Activated T-cell treated with anti-CD3 and anti-CD28 coated beads for 4 hours (primary cell): ENCODE data around the gene GIT1.
A peak's percentile ranks its signal among the peaks of the same experiment; 100 is the strongest.

Experiments used
- DNase-seq: peaks from one replicate; pipeline ENCODE4 v3.0.0-alpha.2; 2020

The GIT1 gene

DNA sequence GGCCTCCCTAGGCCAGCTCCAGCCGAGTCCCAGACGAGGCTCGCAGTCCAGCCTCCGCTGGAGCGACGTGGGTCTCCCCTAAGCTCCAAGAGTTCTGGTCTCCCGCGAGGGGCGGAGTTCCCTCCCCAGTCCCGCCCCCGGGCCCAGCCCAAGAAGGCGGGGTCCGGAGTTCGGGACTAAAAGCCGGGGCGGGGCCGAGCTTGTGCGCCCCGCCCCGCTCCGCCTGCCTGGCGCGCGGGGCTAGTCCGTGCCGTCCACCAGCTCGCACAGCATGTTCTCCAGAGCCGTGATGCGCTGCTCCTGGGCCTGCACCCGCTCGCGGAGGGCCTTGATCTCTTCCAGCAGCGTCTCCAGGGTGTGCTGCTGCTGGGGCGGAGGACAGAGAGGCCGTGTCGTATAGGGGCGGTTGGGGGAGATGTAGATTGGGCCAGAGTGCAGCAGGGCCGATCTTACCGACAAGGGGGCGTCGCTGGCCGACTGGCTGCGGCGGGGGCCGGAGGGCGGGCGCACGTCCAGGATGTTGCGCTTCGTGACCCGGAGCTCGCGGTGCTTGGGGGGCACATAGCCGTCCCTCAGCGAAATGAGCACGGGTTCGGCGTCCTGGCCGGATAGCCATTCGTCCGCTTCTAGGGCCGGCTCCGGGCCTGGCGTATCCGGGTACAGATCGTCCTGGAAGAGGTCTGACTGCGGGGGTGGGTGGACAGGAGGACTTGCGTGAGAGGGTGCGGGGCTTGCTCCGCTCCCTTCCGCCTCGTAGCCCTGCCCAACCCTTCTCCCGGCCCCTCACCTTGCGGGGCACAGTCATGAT lies 26.2 kb upstream of the GIT1 start:
- DNase-seq, result peak; percentile 80

DNA sequence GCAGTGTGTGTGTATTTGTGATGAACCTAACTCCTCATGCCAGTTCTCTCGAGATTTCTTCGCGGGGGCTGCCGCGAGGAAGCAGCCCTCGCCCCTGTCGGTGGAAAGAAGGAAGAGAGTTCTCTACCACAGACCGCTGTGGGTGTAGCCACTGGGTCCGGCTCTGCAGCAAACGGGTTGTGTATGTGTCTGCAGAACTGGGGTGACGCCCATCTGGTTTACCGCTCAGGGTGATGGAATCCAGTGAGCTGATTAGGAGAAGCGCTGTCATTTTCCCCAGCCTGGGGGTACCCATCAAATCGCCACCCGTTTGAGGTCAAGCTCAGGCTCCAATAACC lies 25.6 kb upstream of the GIT1 start:
- DNase-seq, result peak; percentile 36

DNA sequence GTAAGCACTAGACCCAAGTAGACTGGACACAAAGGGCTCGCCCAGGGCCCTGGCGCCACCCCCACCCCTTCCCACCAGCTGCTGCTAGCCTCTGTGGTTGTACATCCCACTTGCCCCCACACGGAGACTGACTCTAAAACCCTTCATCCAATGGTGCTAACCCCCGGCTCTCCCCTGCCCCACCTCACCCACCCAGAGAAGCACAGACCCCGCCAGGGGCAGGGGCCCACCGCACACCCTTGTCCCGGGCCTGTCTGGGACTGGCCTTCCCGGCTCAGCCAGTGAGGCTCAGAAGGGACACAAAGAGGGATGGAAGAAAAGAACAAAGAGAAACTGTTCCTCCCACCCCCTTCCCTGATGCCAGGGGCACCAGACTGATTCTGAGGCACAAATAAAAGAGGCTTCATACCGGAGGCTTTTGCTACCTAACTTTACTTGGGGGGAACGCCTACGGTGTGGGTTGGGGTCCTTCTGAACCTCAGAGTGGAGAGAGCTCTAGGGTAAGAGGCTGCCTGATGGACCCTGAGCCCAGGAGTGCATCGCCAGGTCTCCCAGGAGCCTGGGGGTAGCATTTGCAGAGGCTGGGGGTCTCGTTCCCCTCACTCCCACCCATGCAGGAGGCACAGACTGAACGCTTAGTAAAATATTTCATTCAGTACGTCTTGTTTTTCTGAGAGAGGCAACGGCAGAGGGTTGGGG lies 25.1 kb upstream of the GIT1 start:
- DNase-seq, result no peak

DNA sequence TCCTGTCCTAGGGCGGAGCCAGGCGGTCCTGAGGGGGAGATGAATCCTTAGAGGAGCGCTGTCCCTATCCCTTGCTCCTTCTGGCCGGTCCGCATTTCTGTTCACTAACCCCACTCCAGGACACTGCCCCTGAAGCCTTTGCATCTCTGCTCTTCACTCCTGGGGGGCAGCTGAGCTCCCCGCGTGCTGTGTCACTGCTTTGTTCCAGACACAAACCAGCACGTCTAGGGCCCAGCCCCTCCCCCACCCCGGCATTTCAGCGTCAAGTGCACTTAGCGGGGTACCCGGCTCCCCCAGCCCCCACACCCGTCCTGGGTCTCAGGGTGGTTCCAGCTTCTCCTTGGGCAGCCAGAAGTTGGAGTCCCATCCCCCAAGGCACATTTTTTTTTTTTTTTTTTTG lies 24.4 kb upstream of the GIT1 start:
- DNase-seq, result no peak

DNA sequence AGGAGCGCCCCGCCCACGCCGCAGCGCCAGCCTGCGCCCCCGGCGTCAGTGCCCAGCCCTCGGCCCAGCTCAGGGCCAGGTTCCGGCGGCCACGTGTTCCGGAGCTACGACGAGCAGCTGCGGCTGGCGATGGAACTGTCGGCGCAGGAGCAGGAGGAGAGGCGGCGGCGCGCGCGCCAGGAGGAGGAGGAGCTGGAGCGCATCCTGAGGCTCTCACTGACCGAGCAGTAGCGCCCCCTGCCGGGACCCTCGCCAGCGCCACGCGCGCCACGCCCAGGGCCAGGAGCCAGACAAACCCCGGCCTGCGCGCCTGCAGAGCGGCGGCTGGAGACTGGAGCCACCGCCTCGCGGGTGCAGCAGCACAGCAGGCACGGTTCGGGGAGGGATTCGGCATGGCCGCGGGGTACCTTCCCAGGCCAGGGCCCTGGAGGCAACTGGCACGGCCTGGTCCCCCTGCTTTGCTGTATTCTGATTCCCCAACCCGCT lies 23.9 kb upstream of the GIT1 start:
- DNase-seq, result peak; percentile 87

DNA sequence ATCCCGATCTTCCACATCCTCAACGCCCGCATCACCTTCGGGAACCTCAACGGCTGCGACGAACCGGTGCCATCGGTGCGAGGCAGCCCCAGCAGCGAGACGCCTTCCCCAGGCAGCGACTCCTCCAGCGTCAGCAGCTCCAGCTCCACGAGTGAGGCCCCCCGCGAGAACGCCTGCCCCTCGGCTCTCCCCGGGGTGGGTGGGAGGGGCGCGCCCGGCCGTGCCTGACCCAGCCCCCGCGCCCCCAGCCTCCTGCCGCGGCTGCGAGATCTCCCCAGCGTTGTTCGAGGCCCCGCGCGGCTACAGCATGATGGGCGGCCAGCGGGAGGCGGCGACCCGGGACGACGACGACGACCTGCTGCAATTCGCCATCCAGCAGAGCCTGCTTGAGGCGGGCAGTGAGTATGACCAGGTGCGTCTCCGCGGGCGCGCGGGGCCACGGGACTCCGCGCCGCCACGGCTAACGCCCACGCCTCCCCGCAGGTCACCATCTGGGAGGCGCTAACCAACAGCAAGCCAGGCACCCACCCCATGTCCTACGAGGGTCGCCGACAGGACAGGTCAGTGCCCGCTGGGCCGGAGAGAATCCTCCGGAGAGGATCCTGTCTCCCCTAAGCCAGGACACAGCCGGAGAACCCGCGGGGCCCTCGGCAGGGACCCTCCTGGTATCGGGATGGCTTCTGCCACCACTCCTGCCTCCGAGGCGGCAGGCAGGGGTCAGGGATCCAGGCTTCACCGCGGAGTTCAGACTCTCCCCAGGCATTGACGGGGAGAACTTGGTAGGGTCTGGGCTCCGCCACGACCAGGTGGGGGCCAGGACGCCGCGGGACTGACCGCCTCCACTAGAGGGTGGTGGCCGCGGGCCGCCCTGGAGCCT lies 23.2 kb upstream of the GIT1 start:
- no peak for DNase-seq

DNA sequence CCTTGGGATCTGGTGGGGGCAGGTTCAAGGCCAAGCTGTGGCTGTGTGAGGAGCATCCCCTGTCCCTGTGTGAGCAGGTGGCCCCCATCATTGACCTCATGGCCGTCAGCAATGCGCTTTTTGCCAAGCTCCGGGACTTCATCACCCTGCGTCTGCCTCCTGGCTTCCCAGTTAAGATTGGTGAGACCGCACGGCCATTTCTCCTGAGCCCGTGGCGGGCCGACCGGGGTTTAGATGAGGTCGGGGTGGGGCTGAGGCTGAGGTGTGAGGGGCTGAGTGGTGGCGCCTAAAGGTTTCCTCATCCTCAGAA lies 22.6 kb upstream of the GIT1 start:
- no peak for DNase-seq

DNA sequence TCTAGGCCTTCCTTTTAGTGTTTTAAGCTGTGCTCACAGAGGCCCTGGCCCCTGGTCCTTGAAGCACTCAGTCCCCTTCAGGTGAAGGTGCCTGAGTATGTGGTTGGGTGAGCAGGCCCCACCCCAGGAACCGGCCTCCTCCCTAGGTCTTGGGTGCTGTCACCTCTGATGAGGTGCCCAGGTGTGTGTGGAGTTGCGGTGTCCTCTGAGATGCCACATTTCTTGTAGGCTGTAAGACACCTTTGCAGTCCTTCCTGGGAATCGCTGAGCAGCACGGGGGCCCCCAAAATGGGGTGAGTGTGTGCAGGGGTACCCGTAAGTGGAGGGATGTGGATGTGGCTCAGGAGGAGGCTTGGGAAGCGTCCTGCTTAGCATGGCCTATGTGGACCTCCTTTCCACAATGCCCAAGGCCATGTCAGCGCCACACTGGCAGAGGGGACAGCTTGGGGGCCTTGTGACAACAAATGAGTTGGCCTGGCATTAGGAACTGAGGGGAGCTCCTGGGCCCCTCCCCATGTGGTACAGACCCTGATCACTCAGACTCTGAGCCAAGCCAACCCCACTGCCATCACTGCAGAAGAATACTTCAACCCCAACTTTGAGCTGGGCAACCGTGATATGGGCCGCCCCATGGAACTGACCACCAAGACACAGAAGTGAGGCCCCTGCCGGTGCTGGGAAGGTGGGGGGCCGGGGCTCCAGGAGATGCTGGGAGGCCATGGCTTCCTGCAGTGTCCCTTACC lies 22.1 kb upstream of the GIT1 start:
- no peak for DNase-seq

DNA sequence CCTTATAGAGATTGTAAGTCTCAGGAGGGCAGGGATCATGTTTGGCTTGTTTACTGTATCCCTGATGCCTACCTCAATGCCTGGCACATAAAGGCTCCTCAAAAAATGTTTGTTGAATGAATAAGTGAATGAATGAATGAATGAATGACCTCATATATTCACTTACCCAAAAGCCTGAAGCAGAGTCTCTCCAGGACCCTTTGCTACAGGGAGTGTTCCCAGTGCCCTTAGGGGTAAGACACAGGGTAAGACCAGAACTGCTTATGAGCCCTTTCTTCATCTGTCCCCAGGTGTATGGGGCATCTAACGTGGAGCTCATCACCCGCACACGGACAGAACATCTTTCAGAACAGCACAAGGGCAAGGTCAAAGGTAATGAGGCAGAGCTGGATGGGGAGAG lies 20.9 kb upstream of the GIT1 start:
- no peak for DNase-seq

DNA sequence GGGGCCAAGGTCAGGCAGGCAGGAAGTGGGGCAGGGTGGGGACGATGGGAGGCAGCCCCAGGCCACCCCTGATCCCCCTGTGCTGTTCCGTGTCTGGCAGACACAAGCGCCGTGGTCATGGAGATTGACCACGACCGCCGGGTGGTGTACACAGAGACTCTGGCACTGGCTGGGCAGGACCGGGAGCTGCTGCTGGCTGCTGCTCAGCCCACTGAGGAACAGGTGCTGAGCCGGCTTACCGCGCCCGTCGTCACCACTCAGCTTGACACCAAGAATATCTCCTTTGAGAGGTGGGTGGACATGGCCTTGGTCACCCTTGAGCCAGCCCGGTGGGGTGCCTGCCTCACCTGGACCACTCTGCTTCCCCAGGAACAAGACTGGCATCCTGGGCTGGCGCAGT lies 19.5 kb upstream of the GIT1 start:
- DNase-seq, result no peak

DNA sequence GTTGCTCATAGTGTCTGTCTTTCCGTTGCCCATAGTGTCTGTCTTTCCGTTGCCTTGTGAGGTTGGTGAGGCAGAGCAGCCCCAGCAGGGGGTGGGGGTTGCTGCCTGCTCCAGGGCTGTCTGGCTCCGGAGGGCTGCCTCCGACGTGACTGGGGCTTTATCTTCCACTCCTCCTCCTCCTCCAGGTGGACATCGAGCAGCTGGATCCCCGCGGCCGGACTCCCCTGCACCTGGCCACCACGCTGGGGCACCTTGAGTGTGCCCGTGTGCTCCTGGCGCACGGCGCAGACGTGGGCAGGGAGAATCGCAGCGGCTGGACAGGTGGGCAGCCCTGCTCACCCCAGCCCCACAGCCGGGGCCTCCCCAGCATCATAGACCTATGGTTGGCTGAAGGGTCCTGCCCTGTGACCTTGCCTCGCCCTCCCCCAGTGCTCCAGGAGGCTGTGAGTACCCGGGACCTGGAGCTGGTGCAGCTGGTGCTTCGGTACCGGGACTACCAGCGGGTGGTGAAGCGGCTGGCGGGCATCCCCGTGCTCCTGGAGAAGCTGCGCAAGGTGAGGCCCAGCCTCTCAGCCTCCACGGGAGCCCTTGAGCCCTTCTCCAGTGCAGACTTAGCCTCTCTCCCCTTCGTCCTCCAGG lies 18.2 kb upstream of the GIT1 start:
- no peak for DNase-seq

DNA sequence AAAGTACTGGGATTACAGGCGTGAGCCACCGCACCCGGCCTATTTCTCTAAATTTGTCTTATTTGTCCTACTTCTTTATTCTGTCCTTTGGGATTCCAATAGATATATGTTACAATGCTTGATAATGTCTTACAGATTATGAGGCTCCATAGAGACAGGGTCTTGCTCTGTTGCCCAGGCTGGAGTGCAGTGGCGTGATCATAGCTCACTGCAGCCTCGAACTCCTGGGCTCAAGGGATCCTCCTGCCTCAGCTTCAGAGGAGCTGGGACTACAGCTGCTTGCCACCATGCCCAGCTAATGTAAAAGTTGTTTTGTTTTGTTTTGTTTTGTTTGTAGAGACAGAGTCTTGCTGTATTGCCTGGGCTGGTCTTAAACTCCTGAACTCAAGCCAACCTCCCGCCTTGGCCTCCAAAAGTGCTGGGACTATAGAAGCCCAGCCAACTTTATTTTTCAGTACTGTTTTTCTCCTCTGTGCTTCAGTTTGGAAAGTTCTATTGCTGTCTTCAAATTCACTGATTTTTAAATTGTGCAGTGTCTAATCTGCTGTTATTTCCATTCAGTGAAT lies 13.7 kb upstream of the GIT1 start:
- DNase-seq, result no peak

DNA sequence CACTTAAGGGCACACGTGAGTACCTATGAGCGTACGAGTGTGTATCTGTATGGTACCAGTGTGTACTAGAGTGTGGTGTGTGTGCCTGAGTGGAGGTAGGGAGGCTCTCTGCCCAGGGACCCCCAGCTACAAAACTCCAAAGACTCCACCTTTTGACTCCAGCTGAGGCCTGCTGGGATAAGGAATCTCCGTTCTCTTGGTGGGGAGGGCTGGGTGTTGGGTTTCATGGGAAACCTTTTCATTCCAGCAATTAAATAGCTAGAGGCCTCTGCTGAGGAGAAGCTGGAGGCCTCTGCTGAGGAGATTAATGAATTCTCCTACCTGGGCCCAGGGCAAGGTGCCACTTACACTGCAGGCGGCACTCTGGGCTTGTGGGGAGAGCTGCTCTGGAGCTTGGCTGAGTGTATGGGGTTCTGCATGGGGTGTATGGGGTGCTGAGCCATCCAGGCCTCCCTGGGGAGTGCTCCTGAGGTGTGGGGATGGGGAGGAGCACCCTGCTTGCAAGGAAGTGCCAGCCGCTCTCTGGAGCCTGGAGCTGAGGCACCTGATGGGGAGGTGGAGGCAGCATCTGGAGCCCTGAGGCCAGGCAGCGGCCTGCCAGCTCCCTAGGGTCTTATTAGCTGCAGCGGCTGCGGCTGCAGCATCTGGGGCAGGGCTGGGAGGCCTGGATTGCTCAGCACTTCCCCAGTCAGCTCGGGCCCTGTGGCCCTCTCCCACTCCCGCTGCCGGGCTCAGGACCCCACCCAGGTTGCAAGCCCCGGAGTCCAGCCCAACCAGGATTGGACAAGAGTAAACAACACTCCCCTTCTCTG lies 8.1 kb upstream of the GIT1 start:
- DNase-seq, result no peak

DNA sequence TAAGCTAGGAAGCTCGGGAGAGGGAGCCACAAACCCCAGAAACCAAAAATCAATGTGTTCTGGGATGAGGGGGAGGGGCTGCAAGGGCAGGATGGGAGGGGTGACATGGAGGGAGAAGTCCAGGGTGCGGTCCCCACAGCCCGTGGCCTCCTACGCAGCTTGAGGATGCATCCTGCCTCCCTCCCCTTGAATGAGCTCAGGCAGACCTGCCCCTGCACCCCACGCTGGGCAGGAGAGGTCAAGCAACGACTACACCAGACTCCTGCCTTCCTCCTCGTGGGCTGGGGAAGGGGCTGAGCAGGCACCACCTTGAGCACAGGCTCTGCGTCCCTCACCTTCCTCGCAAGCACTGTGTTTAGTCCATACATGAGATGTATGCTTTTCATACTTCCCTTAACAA lies 7.4 kb upstream of the GIT1 start:
- DNase-seq, result no peak

DNA sequence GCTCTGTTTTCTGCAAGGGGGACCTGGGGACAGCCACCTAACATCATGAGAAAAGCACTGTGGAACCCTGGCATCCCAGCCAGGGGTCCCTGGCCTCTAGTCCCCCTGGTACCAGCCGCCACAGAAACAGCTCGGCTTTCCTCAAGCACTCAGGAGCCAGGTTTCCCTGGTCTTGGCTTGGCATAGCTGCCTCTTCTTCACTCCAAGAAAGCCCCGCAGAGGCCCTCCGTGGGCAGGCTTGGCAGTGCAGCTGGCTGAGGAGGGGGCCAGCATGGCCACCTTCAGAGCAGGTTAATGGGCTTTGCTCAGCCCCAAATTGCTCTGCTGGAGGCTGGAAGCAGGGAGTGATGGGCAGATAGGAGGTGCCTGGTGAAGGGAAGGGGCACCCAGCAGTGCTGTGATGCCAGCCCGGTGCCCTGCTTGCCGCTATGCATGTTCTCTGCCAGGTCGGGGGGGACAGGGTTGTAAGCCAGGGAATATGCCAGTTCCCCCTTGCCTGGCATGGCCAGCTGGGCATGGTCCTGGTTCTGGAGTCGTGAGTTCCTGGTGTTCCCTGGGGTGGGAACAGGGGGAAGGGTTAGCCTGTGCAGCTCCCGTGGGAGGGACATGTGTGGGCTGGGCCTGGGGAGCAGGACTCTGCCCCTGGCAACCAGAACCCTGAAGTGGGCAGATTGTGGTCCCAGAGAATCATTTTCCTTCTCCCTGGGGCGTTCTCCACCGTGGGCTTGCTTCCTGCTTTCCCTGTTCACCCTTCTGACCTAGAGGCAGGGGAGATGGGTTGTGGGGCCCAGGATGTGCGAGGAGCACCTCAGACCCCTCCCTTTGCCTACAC lies 6.7 kb upstream of the GIT1 start:
- no peak for DNase-seq

DNA sequence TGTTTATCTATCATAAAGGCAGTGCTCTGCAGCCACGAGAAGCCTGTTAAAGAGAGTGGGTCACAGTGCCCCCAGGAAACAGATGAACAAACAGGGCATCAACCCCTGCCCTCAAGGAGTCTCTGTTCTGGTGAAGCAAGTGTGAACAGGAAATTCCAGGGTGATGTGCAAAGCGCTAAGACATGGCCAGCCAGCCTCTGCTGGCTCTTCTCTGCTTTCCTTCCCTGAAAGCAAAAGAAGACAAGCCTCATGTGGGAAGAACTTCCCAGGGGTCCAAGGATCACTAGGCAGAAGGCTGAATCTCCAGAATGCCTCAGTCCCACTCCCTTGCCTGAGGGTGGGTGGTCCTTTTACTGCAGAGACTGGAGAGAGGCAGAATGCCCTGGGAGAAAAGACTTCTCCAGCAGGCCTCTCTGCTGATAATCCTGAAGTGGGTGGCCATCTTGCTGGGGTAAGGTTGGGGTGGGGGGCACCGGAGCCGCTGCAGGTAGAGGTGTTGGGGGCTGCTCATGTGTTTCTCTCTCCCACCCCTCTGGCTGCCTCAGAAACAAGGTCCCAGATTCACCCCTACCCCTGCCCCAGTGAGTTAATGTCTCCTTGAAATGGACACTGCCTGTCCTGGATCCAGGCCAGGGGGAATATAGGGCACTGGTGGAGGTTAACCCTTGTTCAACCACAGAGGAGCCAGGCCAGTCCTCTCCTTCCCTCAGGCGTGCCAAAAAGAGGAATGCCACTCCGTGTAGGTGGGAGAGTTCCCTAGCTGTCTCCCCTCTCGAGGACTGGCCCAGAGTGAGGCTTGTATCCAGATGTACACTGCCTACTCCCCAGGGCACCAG lies 5.9 kb upstream of the GIT1 start:
- no peak for DNase-seq

DNA sequence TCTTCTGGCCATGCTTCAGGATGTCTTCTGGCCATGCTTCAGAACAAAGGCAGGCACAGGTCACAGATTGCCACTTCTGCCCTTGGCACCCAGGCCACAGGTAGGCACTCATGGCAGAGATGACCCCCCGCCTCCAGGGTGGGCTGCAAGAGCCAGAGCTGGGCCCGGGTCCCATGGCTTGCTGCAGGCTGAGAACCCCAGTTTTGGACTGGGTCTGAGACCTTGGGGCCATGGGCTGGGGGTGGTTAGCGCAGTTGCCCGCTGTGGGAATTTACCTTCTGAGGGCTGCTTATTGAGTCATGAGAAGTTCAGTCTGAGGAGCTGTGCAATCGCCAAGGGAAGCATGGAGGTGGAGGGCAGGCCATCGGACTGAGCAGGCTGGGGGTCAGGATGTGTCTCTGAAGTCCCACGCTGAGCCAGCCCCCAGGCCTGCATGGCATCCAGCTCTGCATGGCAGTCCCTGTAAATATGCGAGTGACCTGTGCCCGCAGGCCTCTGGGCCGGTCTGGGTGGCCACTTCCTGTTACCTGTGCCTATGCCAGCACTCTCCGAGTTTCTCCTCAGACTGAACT lies 5.2 kb upstream of the GIT1 start:
- no peak for DNase-seq

DNA sequence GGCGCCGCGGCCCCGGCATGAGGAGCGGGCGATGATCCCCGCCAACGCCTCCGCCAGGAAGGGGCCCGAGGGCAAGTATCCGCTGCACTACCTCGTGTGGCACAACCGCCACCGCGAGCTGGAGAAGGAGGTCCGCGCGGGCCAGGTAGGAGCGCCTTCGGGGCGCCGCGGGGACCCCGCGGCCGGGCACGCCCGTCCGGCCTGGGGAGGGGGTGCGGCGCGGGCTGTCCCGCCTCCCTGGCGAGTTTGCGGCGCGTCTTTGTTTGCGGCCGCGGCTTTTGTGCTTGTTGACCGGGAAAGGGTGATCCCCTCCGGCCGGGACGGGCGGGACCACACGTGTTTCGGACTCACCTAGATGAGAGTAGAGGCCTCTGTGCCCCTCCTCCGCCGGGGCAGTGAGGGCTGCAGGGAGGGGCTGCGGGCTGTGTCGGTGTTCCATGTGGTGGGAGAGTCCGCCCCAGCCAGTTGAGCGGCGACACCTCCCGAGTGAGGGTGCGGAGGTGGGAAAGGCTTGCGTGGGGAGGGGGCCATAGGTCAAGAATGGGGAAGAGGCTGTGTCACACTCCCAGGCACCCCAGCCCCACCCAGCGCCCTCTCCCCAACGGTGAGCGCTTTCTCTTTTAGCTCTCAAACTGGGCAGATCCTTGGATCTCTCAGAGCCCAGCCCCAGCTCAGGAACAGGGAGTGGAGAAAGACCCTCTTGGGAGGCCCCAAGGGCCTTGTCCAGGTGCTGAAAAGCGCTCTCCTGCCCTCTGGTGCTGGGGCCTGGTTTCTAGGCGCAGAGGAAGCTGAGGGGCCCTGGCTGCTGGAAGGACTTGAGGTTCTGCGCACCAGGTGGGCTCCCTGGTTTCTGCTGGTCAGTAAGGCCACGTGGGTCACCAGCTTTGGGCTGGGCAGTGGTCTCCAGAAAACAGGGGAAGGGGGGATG lies 4.4 kb upstream of the GIT1 start:
- no peak for DNase-seq
